Measurements from ENCODE around the gene LRP1. TPM values are rescaled to one million over a fixed set of nuclear protein-coding genes. Genes with fewer than 3 reads are reported as not detected.

Gene LRP1
- total and polyA plus RNA-seq, 2 experiments from 2014 or later = 26.6 to 145 TPM

GRCh38 chr12:57160040-57160439 is 31.8 kb downstream of the LRP1 start:
- Histone ChIP-seq H3K9me2 (ENCODE audit: insufficient read depth) (no peaks in the 10 kb centered on the region), H3K27ac (ENCODE audit: low read depth) (no peak overlapping the region), H2AFZ (no peak overlapping the region), H3K27me3 (ENCODE audit: insufficient read depth) (no peaks in the 10 kb centered on the region), H3K4me3 (no peak overlapping the region), H3K79me2 (replicated peaks; ENCODE audit: insufficient read depth) (no peaks in the 10 kb centered on the region), H3K4me2 (no peak overlapping the region), H4K20me1 (replicated peaks; ENCODE audit: insufficient read depth) (peaks cover 22% of the 10 kb centered on the region; the same call in 1 of the 2 replicates), H3F3A (replicated peaks; ENCODE audit: low read depth) (peaks cover 15% of the 10 kb centered on the region; the same call in 1 of the 2 replicates), H3K4me1 (ENCODE audit: insufficient read depth) (no peaks in the 10 kb centered on the region), H3K36me3 (ENCODE audit: insufficient read depth) (peaks cover 38% of the 10 kb centered on the region)
- H3K9me3 Mint-ChIP-seq = no peaks in the 10 kb centered on the region; the same call in 2 of the 3 replicates
- ATAC-seq (no peak), DNase-seq (ENCODE audit: low spot score) (no peak)
- H3K27ac Mint-ChIP-seq = no peak overlapping the region
- no peaks in the 10 kb centered on the region for H3K4me1 Mint-ChIP-seq
- H3K36me3 Mint-ChIP-seq (ENCODE audit: low read depth) = peaks cover 94% of the 10 kb centered on the region
- H3K27me3 Mint-ChIP-seq (ENCODE audit: insufficient read depth, low read depth, poor library complexity) = peaks cover 14% of the 10 kb centered on the region
- TF ChIP-seq EZH2 (IDR thresholded peaks at IDR 0.05; ENCODE audit: low read depth, unreplicated experiment) (no peak), CREB1 (CRISPR knock-in tag; IDR thresholded peaks at IDR 0.05; ENCODE audit: low read depth) (no peak), STAT1 (IDR thresholded peaks at IDR 0.05; ENCODE audit: unreplicated experiment) (no peak), REST (IDR thresholded peaks at IDR 0.05; ENCODE audit: unreplicated experiment) (no peak), ZNF331 (CRISPR knock-in tag; IDR thresholded peaks at IDR 0.05; ENCODE audit: low read depth) (no peak), NANOG (IDR thresholded peaks at IDR 0.05; ENCODE audit: borderline replicate concordance) (no peak), POLR2AphosphoS5 (IDR thresholded peaks at IDR 0.05; ENCODE audit: low read depth) (no peak), ETS1 (IDR thresholded peaks at IDR 0.05) (no peak), EZH2phosphoT487 (IDR thresholded peaks at IDR 0.05; ENCODE audit: unreplicated experiment) (no peak), CTCF (conservative IDR thresholded peaks at IDR 0.05; ENCODE audit: low read depth in 2 of 2) (no peak), ZNF114 (CRISPR knock-in tag; IDR thresholded peaks at IDR 0.05) (no peak), JUNB (IDR thresholded peaks at IDR 0.05; ENCODE audit: unreplicated experiment) (no peak), ZNF462 (CRISPR knock-in tag; IDR thresholded peaks at IDR 0.05) (no peak)
- no peak overlapping the region for H3K4me3 Mint-ChIP-seq
